D721Med (cell line): ENCODE results near the gene PAX3.

Experiments used
- DNase-seq: peaks from one replicate; pipeline ENCODE4 v3.0.0; 2011; ENCODE audit warnings: low spot score; ENCODE audit not compliant: insufficient read length
- FAIRE-seq: peaks from 2 replicates; lab custom pipeline; 2011; peaks lifted over from hg19 to GRCh38; lab: Jason Lieb, UNC
- CTCF ChIP-seq: IDR thresholded peaks from 2 replicates; pipeline ENCODE4 v1.5.1; 2012; ENCODE audit warnings: mild to moderate bottlenecking, control low read depth; ENCODE audit not compliant: insufficient read depth; ENCODE audit errors: missing control alignments

The PAX3 gene

GRCh38 chr2:222248256-222248655, 50.5 kb downstream of the PAX3 start:
- no peak for DNase-seq
- no peak for FAIRE-seq
- no peak for TF ChIP-seq CTCF

GRCh38 chr2:222242532-222242931, 56.3 kb downstream of the PAX3 start:
- FAIRE-seq: no peak

GRCh38 chr2:222241128-222241870, 57.5 kb downstream of the PAX3 start:
- TF ChIP-seq CTCF: no peak
- no peak for DNase-seq
- no peak for FAIRE-seq

More at GRCh38 chr2:222242532-222242931, 56.3 kb downstream of the PAX3 start:
- TF ChIP-seq CTCF: no peak
- DNase-seq: no peak

GRCh38 chr2:222240676-222241049, 58.1 kb downstream of the PAX3 start:
- no peak for FAIRE-seq
- no peak for TF ChIP-seq CTCF
- no peak for DNase-seq

GRCh38 chr2:222239945-222240675, 58.7 kb downstream of the PAX3 start:
- no peak for TF ChIP-seq CTCF
- no peak for FAIRE-seq
- DNase-seq: no peak

- no peak for TF ChIP-seq CTCF
- no peak for DNase-seq
- no peak for FAIRE-seq
Observed at GRCh38 chr2:222239091-222239490, 59.7 kb downstream of the PAX3 start.

- DNase-seq (no peak), FAIRE-seq (no peak)
- no peak for TF ChIP-seq CTCF
Observed at GRCh38 chr2:222238072-222238471, 60.7 kb downstream of the PAX3 start.
